AG09319 (cell line): ENCODE measurements around the gene GLTP.
"Not testable (repeated sequence)": the region's sequence is repeated elsewhere in the genome, so short reads cannot be mapped to it uniquely, and the experiment has no call there.

ENCODE experiments used
- DNase-seq: peaks from one replicate; pipeline ENCODE4 v3.0.0-alpha.2; 2010; ENCODE audit warnings: low read depth; ENCODE audit errors: extremely low read depth
- TF ChIP-seq, protein P1 (sequence below): IDR thresholded peaks from 2 replicates; pipeline ENCODE4 v1.5.1; 2011; ENCODE audit warnings: low read depth, mild to moderate bottlenecking, inconsistent platforms, low read length, moderate library complexity

The GLTP gene

GRCh38 chr12:109892165-109892715 is 11.9 kb upstream of the GLTP start:
- TF ChIP-seq, protein P1, sequence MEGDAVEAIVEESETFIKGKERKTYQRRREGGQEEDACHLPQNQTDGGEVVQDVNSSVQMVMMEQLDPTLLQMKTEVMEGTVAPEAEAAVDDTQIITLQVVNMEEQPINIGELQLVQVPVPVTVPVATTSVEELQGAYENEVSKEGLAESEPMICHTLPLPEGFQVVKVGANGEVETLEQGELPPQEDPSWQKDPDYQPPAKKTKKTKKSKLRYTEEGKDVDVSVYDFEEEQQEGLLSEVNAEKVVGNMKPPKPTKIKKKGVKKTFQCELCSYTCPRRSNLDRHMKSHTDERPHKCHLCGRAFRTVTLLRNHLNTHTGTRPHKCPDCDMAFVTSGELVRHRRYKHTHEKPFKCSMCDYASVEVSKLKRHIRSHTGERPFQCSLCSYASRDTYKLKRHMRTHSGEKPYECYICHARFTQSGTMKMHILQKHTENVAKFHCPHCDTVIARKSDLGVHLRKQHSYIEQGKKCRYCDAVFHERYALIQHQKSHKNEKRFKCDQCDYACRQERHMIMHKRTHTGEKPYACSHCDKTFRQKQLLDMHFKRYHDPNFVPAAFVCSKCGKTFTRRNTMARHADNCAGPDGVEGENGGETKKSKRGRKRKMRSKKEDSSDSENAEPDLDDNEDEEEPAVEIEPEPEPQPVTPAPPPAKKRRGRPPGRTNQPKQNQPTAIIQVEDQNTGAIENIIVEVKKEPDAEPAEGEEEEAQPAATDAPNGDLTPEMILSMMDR: no peak
- DNase-seq: no peak

- not testable (repeated sequence) for DNase-seq
Measured at GRCh38 chr12:109891731-109892130, 11.4 kb upstream of the GLTP start.

GRCh38 chr12:109890620-109891170 is 10.4 kb upstream of the GLTP start:
- TF ChIP-seq, protein P1: no peak

GRCh38 chr12:109888179-109889020 is 8.1 kb upstream of the GLTP start:
- peak; percentile 69 for DNase-seq
- TF ChIP-seq, protein P1: no peak

More at GRCh38 chr12:109890620-109891170, 10.4 kb upstream of the GLTP start:
- no peak for DNase-seq

DNA sequence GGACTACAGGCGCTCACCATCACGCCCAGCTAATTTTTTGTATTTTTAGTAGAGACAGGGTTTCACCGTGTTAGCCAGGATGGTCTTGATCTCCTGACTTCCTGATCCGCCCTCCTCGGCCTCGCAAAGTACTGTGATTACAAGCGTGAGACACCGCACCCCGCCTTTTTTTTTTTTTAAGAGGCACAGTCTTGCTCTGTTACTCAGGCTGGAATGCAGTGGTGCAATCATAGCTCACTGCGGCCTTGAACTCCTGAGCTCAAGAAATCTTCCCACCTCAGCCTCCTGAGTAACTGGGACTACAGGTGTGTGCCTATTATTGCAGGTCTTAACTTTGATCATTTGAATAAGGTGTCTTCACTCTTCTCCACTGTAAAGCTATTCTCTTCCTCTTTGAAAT is 5.3 kb upstream of the GLTP start:
- DNase-seq: no peak
- TF ChIP-seq, protein P1: no peak

GRCh38 chr12:109883461-109883860 is 3.1 kb upstream of the GLTP start:
- no peak for DNase-seq
- TF ChIP-seq, protein P1: no peak

DNA sequence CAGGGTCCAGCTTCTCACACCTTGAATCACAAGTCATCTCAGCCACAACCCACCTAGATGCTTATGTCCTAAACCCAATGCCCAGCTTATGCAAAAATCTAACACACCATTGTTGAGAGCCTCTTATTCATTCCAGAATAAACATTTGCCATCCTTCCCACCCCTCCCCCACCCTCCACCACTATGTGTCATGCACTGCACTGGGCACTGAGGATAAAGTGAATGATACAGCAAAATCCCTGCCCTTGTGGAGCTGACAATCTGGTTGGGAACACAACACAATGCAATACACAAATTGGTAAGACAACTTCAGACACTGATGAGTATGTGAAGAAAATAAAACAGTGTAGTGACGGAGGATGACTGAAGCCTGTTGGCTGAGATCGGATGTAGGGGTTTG is 1.4 kb upstream of the GLTP start:
- TF ChIP-seq, protein P1: no peak
- DNase-seq: no peak
